Posterior vena cava (tissue), 2 donors: ENCODE data around the gene ETV6. TPM values are rescaled to one million over a fixed set of nuclear protein-coding genes. Genes with fewer than 3 reads are reported as not detected.

Experiments
- DNase-seq: peaks from one replicate; pipeline ENCODE4 v3.0.0-alpha.2; 2020; ENCODE audit warnings: low spot score
- intact Hi-C, 2 donors: fragments of 100-400 bp; cut with DNase I; formaldehyde crosslinking; loops; one replicate each; pipeline versions ENCODE4 v1.14.1 to v1.14.2; 2022 to 2023
- total RNA-seq, 2 donors: library from RNA; stranded (reverse); fragmentation: NEBNext Ultra II Directional; extraction: Animal tissue kit (Norgen Biotek cat#: 25700); gene quantifications; one replicate each; pipeline ENCODE4 v1.2.1, GENCODE V29; 2021
- donor health status: DM: yes; HTN: yes; CAD: no.
- donor health status: DM: yes; HTN: yes; CAD: no.

ETV6 gene
- total RNA-seq, 2 donors from 2014 or later, result 60.3 to 65.7 TPM

GRCh38 chr12:11798856-11799501 lies 149.5 kb downstream of the ETV6 start:
- intact Hi-C loops, result no loop called here
- no peak for DNase-seq

DNA sequence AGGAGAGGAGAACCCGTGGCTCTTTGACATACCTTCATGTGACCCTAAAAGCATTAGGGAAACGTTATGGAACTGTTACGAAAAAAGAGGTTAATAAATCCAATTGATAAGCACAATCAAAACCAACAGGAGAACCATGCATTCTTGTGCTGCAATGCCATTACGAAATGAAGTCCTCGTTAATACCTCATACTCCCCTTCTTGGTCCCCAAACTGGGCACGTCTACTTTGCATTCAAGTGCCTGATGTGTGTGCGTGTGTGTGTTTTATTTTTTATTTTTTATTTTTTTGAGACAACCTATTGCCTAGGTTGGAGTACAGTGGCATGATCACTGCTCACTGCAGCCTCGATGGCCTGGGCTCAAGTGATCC lies 150.0 kb downstream of the ETV6 start:
- intact Hi-C loops, result no loop called here
- DNase-seq, result no peak

DNA sequence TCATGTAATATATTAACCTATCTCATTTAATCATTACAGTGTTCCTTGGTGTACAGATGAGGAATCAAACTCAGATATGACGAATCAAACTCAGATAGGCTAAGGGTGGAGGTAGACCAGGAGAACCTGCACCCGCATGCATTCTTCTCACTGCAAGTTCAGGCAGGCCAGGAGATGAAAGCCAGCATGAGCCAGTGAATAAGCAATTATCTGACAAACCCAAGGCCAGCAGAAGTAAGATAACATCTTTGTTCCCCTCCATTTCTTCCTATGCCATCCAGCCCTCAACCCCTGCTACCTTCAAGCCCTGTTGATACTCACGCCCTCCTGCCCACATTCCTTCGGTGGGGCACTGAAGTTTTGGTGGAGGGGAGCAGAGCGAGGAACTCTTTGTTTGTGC lies 152.2 kb downstream of the ETV6 start:
- no peak for DNase-seq
- intact Hi-C loops, result no loop called here

GRCh38 chr12:11804130-11804529 lies 154.7 kb downstream of the ETV6 start:
- intact Hi-C loops, result no loop called here

DNA sequence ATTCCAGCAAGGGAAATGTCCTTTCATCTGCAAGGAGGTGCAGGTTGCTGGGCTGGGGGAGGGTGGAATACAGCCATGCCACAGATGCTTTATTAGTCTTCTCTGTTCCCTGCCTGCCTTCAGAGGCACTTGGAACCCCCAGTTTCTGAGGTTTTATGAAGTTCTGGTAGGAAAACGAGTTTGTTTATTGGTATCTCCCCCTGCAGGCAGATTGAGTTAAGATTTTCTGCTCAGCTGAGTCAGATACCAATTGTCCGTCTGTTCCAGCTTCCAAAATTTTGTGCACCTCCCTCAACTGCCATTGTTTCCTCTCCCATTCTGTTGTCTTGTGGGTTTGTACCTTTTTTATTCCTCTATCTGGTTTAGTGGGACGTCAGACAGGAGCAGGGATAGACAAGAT lies 155.6 kb downstream of the ETV6 start:
- intact Hi-C loops, result no loop called here
- no peak for DNase-seq

More at GRCh38 chr12:11804130-11804529, 154.7 kb downstream of the ETV6 start:
- DNase-seq, result no peak

DNA sequence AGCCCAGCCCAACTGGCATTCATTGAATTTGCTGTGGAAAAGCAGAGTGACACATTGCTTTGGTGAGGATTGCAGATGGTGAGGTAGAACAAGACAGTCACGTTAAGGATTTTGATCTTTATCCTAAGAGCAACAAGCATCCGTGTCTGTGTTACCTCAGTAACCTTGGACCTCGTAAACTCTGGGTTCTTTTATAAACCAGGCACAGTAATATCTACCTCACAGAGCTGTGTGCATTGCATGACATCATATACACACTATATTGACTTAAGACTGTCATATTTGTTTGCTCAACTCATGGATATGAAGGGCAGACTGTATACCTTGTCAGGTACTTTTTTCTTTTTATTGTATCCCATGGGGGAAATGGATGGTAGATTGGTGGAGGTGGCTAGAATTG lies 156.2 kb downstream of the ETV6 start:
- intact Hi-C loops, result no loop called here
- DNase-seq, result no peak

DNA sequence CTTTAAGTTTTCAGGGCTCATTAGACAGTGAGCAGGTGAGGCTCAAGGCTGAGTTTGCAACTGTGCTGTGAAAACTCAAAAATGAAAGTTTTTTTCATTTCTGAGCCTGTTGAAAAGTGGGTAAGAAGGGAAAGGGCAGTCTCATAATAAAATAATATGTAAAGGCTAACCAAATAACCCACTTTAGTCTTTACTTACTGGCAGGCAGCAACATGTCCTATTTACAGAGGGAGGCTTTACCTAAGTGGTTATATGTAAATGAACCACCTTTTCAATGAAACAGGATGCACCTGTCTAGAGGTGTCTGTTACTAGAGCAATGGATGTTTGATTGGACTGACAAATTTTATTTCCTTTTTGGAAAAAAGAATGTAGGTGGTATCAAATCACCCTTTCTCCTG lies 158.0 kb downstream of the ETV6 start:
- DNase-seq, result no peak
- intact Hi-C loops, result no loop called here

DNA sequence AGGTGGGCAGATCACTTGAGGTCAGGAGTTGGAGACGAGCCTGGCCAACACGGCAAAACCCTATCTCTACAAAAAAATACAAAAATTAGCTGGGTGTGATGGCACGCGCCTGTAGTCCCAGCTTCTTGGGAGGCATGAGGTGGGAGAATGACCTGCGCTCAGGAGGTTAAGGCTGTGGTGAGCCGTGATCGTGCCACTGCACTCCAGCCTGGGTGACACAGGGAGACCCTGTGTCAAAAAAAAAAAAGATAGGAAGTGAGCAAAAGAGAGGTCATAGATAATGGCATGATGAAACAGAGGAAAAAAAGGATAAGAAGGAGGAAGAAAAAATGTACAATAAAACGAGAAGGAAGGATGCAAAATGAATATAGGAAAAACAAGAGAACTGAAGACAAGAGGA lies 159.5 kb downstream of the ETV6 start:
- intact Hi-C loops, result no loop called here

DNA sequence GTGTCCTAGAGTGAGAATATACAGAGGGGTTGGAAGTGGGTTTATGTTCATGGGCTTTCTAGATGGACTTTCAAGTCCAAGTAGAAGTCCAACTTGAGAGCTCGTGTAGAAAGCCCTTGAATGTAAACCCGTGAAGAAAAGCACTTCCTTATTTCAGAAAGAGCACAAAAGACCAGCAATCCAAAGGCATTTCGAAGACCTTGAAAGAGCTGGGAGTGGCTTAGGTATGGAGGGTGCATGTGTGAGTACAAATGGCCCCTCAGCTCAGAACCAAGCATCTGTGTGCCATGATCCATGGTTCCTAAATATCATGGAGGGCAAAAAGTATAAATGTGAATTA lies 160.7 kb downstream of the ETV6 start:
- intact Hi-C loops, result no loop called here
- DNase-seq, result no peak

More for the DNA sequence above, 159.5 kb downstream of the ETV6 start:
- DNase-seq, result no peak

- DNase-seq, result no peak
- intact Hi-C loops, result no loop called here
Measured at GRCh38 chr12:11811008-11811407, 161.5 kb downstream of the ETV6 start.

DNA sequence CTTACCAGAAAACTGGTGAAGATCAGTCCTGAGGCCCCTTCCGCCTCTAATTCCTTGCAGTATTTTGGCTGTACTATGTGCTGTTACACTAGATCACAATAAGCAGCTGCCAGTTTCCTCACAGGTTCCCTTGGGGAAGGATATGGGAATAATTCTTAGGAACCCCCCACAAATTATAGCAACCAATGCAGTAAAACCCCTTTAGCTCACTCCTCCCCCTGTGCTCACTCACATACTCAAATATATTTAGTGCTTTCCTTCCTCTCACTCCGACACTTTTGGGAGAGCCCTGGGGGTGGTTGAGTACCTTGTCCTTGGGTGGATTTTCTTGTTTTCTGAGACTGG lies 162.7 kb downstream of the ETV6 start:
- intact Hi-C loops, result no loop called here
- no peak for DNase-seq

DNA sequence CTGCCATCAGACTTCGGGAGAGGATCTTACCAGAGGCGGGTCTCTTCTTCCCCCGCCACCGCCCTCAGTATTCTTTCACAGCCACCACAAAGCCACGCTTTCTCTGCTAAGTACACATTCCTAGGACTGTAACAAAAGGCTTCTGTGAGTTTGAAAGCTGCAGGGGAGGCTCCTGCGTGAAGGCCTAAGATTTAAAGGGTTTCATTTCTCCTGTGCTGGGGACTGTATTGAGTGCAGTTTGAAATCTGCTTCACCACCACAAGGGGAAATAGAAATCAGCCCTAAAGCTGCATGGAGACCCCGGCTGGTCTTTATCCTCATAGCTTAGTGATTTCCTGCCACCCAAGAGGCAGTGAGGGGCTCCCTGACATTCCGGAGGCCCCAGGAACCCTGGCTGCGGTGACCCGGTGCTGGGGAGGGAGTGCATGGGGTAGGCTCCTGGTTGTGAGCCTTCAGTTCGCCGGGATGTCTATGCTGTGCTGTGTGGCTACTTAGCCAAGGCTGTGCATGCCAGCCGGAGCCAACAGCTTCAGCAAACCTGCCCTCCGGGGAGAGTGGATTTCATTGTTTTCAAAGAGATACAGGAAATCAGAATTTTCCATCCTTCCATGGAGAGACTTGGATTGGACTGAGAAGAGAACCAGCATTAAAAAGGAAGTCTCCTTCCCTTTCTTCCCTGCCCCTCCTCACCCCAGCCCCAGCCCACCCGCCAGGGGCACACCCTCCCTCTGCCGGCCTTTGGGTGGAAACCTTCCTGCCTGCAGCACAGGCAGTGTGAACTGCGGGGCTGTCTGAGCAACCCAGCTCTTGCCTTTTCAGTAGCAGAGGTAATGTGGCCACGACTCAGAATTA lies 163.3 kb downstream of the ETV6 start:
- no peak for DNase-seq
- intact Hi-C loops, result no loop called here

DNA sequence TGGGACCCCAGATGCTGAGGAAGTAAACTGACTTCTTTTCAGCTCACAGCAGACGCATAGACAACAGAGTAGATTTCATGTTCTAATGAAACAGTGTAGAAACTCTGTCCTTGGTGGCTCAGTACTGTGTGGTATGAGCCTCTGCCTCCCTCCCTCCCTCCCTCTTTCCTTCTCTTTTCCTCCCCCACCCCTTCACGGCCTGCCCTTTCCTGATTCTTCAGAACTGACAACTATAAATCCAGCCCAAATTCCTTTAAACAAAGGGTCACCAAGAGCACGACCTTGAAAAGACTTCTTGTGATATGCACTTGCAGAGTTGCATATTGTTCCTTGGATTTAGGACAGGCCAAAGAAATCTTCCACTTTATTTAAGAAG lies 164.0 kb downstream of the ETV6 start:
- DNase-seq, result no peak
- intact Hi-C loops, result no loop called here

- no peak for DNase-seq
- intact Hi-C loops, result no loop called here
Measured at GRCh38 chr12:11814374-11814773, 164.9 kb downstream of the ETV6 start.

- DNase-seq, result no peak
- intact Hi-C loops, result no loop called here
Measured at GRCh38 chr12:11815397-11815796, 165.9 kb downstream of the ETV6 start.

- DNase-seq, result no peak
- intact Hi-C loops, result no loop called here
Measured at GRCh38 chr12:11819643-11820042, 170.2 kb downstream of the ETV6 start.

GRCh38 chr12:11820476-11820875 lies 171.0 kb downstream of the ETV6 start:
- no peak for DNase-seq
- intact Hi-C loops, result no loop called here

DNA sequence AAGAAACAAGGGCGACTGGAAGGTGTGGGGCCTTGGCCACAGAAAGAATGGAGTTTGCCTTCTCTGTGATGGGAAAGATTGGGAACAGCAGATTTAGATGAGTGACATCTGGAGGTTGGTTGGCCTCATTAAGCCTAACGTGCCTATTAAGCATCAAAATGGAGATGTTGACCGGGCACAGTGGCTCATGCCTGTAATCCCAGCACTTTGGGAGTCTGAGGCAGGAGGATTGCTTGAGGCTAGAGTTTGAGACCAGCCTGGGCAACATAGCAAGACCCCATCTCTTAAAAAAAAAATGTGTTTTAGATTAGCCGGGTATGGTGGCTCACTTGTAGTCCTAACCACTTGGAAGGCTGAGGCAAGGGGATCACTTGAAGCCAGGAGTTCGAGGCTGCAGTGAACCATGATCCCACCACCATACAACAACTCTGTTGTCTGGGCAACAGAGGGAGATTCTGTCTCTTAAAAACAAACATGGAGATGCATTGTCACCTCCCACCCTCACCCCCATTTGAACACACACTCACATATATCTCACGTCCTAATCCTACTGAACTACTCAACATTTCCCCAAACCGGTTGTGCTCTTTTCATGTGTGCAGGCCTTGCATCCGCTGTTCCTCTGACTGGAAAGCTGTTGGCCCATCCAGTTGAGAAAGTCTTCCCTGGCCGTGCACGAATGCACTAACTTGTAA lies 172.1 kb downstream of the ETV6 start:
- intact Hi-C loops, result no loop called here
- DNase-seq, result no peak

DNA sequence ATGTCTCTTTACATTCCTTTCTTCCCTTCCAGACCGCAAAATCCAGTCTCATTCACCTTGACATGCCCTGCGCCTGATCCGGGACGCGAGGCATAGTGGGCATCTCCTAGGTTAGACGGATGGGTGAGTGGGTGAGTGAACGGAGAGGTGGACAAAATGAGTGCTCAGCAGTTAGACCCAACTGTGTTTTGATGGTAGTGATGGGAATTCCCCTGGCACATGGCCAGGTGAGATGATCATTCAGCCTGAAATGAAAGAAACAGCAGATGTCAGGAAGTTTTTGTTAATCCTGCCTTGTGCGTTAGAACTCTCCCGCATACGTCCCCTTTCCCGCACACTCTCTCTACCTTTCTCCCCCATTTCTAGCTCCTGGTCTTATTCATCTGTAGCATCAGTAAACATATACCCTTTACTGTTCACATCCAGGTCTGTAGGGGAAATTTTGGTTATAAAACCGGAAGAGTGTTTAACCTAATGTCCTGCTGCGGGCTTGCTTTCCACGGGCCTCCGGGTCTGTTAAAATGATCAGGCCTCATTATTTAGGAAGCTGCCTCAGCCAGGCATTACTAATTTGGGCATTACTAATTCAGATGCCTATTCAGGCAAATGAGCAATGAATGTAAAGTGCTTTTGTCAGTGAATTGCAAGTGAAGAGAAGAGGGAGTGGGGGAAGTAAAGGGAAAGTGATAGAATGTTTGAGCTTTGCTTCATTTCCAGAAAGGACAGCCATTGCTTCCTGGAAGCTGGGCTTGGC lies 172.8 kb downstream of the ETV6 start:
- DNase-seq, result no peak
- intact Hi-C loops, result no loop called here

DNA sequence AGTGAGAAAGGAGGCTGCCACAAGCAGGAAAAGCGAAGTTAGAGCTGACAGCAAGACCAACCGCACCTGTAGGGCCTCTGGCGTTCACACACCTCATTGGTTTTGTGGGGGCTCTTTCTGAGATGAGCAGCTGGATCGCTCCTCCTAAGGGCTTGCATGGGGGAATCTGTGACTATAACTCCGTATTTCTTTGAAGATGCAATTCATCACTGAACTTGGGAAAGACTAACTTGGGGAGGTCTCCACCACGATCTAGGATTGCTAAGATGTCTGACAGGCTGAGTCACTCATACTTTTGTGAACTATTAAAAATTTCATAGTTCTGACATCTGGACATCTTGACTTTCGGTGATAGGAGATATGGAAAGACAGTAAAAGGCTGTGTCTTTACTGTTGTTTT lies 173.6 kb downstream of the ETV6 start:
- intact Hi-C loops, result no loop called here
- no peak for DNase-seq
